ENCODE data around the gene ABHD10.

DNA sequence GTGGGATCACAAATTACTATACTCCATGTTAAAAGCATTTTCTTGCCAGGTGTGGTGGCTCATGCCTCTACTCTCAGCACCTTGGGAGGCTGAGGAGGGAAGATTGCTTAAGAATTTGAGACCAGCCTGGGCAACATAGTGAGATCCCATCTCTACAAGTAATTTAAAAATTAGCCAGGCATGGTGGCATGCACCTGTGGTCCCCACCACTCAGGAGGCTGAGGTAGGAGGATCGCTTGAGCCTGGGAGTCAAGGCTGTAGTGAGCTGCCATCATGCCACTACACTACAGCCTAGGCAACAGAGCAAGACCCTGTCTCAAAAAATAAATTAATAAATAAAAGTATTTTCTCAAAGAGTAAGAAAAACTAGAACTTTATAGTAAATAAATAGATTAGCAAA lies 22.9 kb upstream of the ABHD10 start:
- no peak for TF ChIP-seq JUNB (IDR thresholded peaks at IDR 0.05)
- TF ChIP-seq CTCF (IDR thresholded peaks at IDR 0.05) = no peak
- TF ChIP-seq ESRRA (IDR thresholded peaks at IDR 0.05; ENCODE audit: borderline replicate concordance, low read length) = no peak
- TF ChIP-seq BHLHE40 (IDR thresholded peaks at IDR 0.05; ENCODE audit: low read depth, low read length) = no peak
- no peak for TF ChIP-seq POLR2A (IDR thresholded peaks at IDR 0.05; ENCODE audit: low read length)
- no peak for TF ChIP-seq CHD4 (IDR thresholded peaks at IDR 0.05; ENCODE audit: borderline replicate concordance)
- no peak for TF ChIP-seq EP300 (IDR thresholded peaks at IDR 0.05)
- no peak for TF ChIP-seq RNF2 (IDR thresholded peaks at IDR 0.05; ENCODE audit: borderline replicate concordance, low read depth)
- no peak for TF ChIP-seq EHF (CRISPR knock-in tag; IDR thresholded peaks at IDR 0.05)
- no peak for TF ChIP-seq EHMT2 (IDR thresholded peaks at IDR 0.05; ENCODE audit: low read depth)
